Adipose tissue (tissue), 3 donors: Measurements from ENCODE around the gene ATXN7L1. TPM values are rescaled to one million over a fixed set of nuclear protein-coding genes. Genes with fewer than 3 reads are reported as not detected.
"Not testable (repeated sequence)": the region's sequence is repeated elsewhere in the genome, so short reads cannot be mapped to it uniquely, and the experiment has no call there.

Experiments used
- H3K27ac ChIP-seq: one replicate; pipeline ENCODE4 v1.5.1; 2013; ENCODE audit warnings: low read depth, low read length
- WGBS, 3 donors: extraction: QIAGEN DNeasy Blood & Tissue Kit; methylation state at CpG; one replicate each; pipeline ENCODE4 v1.1.7; 2013; 5-methylcytosine and 5-hydroxymethylcytosine counted together
- polyA plus RNA-seq, 3 donors: library from polyadenylated mRNA; stranded (reverse); fragments of 200-250 nt; gene quantifications; one replicate each; pipeline ENCODE4 v1.2.3, GENCODE V29; 2013
- donor health status: healthy with polysubstance abuse.
- donor health status: Bipolar disorder and iron deficiency.
- donor health status: healthy.

ATXN7L1 gene
- polyA plus RNA-seq, 3 donors: 2.4 to 5.3 (median 3.7) TPM

- 97 to 100% (median 97%) methylated on average over 5 of the region's 5 CpGs for WGBS, 3 donors
- H3K27ac ChIP-seq: no peak overlapping the region
Measured at GRCh38 chr7:105872491-105872890, 3.9 kb downstream of the ATXN7L1 start.

- 72 to 82% (median 74%) methylated on average over 3 of the region's 3 CpGs for WGBS, 3 donors
Measured at GRCh38 chr7:105871142-105871541, 5.3 kb downstream of the ATXN7L1 start.

GRCh38 chr7:105866102-105866801 lies 10.1 kb downstream of the ATXN7L1 start:
- H3K27ac ChIP-seq: no peak overlapping the region
- 87 to 89% (median 88%) methylated on average over 10 of the region's 10 CpGs for WGBS, 3 donors

More at GRCh38 chr7:105871142-105871541, 5.3 kb downstream of the ATXN7L1 start:
- H3K27ac ChIP-seq: no peak overlapping the region

- no peak overlapping the region for H3K27ac ChIP-seq
- WGBS, 3 donors: 85 to 94% (median 93%) methylated on average over 2 of the region's 2 CpGs
Measured at GRCh38 chr7:105863876-105864275, 12.5 kb downstream of the ATXN7L1 start.

- 90 to 96% (median 94%) methylated on average over 4 of the region's 4 CpGs for WGBS, 3 donors
- H3K27ac ChIP-seq: no peak overlapping the region
Measured at GRCh38 chr7:105862770-105863169, 13.6 kb downstream of the ATXN7L1 start.

GRCh38 chr7:105862276-105862675 lies 14.1 kb downstream of the ATXN7L1 start:
- 86 to 92% (median 87%) methylated on average over 5 of the region's 5 CpGs for WGBS, 3 donors
- no peak overlapping the region for H3K27ac ChIP-seq

- H3K27ac ChIP-seq: no peak overlapping the region
- WGBS, 3 donors: 80 to 87% (median 83%) methylated on average over 5 of the region's 5 CpGs
Measured at GRCh38 chr7:105861224-105861623, 15.2 kb downstream of the ATXN7L1 start.

GRCh38 chr7:105860793-105861192 lies 15.6 kb downstream of the ATXN7L1 start:
- H3K27ac ChIP-seq: no peak overlapping the region
- WGBS, 3 donors: 94 to 97% (median 96%) methylated on average over 8 of the region's 8 CpGs

GRCh38 chr7:105857009-105857952 lies 19.1 kb downstream of the ATXN7L1 start:
- 83 to 92% (median 85%) methylated on average over 2 of the region's 2 CpGs for WGBS, 3 donors
- H3K27ac ChIP-seq: no peak overlapping the region

- no peak overlapping the region for H3K27ac ChIP-seq
Measured at GRCh38 chr7:105854498-105854897, 21.9 kb downstream of the ATXN7L1 start.

GRCh38 chr7:105853931-105854419 lies 22.4 kb downstream of the ATXN7L1 start:
- WGBS, 3 donors: 60 to 79% (median 69%) methylated on average over 17 of the region's 17 CpGs
- H3K27ac ChIP-seq: no peak overlapping the region

GRCh38 chr7:105851064-105851463 lies 25.3 kb downstream of the ATXN7L1 start:
- 90 to 98% (median 90%) methylated on average over 5 of the region's 5 CpGs for WGBS, 3 donors
- H3K27ac ChIP-seq: no peak overlapping the region

GRCh38 chr7:105849122-105849855 lies 27.1 kb downstream of the ATXN7L1 start:
- H3K27ac ChIP-seq: no peak overlapping the region
- WGBS, 3 donors: 86 to 90% (median 89%) methylated on average over 6 of the region's 6 CpGs

GRCh38 chr7:105846404-105846803 lies 30.0 kb downstream of the ATXN7L1 start:
- no peak overlapping the region for H3K27ac ChIP-seq
- 95 to 100% (median 97%) methylated on average over 1 of the region's 1 CpG for WGBS, 3 donors

GRCh38 chr7:105844681-105845080 lies 31.7 kb downstream of the ATXN7L1 start:
- 97 to 99% (median 99%) methylated on average over 5 of the region's 5 CpGs for WGBS, 3 donors
- not testable (repeated sequence) for H3K27ac ChIP-seq

- 87 to 93% (median 87%) methylated on average over 3 of the region's 3 CpGs for WGBS, 3 donors
- no peak overlapping the region for H3K27ac ChIP-seq
Measured at GRCh38 chr7:105841866-105842265, 34.5 kb downstream of the ATXN7L1 start.

GRCh38 chr7:105840981-105841749 lies 35.2 kb downstream of the ATXN7L1 start:
- no peak overlapping the region for H3K27ac ChIP-seq
- 81 to 90% (median 89%) methylated on average over 8 of the region's 8 CpGs for WGBS, 3 donors

- no peak overlapping the region for H3K27ac ChIP-seq
- 86 to 87% (median 86%) methylated on average over 2 of the region's 2 CpGs for WGBS, 3 donors
Measured at GRCh38 chr7:105839266-105839665, 37.1 kb downstream of the ATXN7L1 start.
